GM21390 (cell line): ENCODE measurements around the gene UBXN7.
"Not testable (repeated sequence)": the region's sequence is repeated elsewhere in the genome, so short reads cannot be mapped to it uniquely, and the experiment has no call there.

Experiments
- ATAC-seq: cut with Tn5 transposase; IDR thresholded peaks from one replicate; pipeline ENCODE4 v1.9.1; 2021; ENCODE audit not compliant: unreplicated experiment

UBXN7 gene

GRCh38 chr3:196320137-196320536 lies 112.1 kb downstream of the UBXN7 start:
- no peak for ATAC-seq

- ATAC-seq = peak; percentile 83
These were observed 114.3 kb downstream of the UBXN7 start, which contains the start of gene DYNLT2B for GRCh38 chr3:196317687-196318467. Gene DYNLT2B, minus strand, starts transcription at chr3:196318240. Its CDS starts 88 bp downstream, at chr3:196318152.

GRCh38 chr3:196316799-196317686 lies 115.2 kb downstream of the UBXN7 start:
- ATAC-seq = not testable (repeated sequence)

GRCh38 chr3:196315821-196316220 lies 116.4 kb downstream of the UBXN7 start:
- no peak for ATAC-seq

- no peak for ATAC-seq
These were observed 117.6 kb downstream of the UBXN7 start for GRCh38 chr3:196314597-196314996.

GRCh38 chr3:196314086-196314485 lies 118.1 kb downstream of the UBXN7 start:
- not testable (repeated sequence) for ATAC-seq

GRCh38 chr3:196302960-196303359 lies 129.3 kb downstream of the UBXN7 start:
- ATAC-seq = not testable (repeated sequence)

GRCh38 chr3:196302551-196302950 lies 129.7 kb downstream of the UBXN7 start:
- ATAC-seq = not testable (repeated sequence)

- ATAC-seq = no peak
These were observed 133.7 kb downstream of the UBXN7 start for GRCh38 chr3:196298521-196298920.
